HUDEP-2 (cell line): ENCODE measurements around the gene EXT2.

Source experiments
- DNase-seq, 76 experiments: peaks; one replicate each; lab custom pipeline; 2025; ENCODE audit not compliant: unreplicated experiment in 76 of 76; lab: John Stamatoyannopoulos, UW

EXT2 gene

GRCh38 chr11:44279483-44279882 lies 184.0 kb downstream of the EXT2 start:
- no peak for DNase-seq

GRCh38 chr11:44280257-44280656 lies 184.8 kb downstream of the EXT2 start:
- no peak for DNase-seq

- DNase-seq: no peak
Observed at GRCh38 chr11:44281151-44281550, 185.7 kb downstream of the EXT2 start.

- no peak for DNase-seq
Observed at GRCh38 chr11:44282620-44283019, 187.1 kb downstream of the EXT2 start.

GRCh38 chr11:44285756-44286155 lies 190.3 kb downstream of the EXT2 start:
- no peak for DNase-seq

GRCh38 chr11:44286268-44286880 lies 190.9 kb downstream of the EXT2 start:
- peak in 63 of 76 experiments; percentile 6 to 74 (median 32) for DNase-seq

- DNase-seq: no peak
Observed at GRCh38 chr11:44286911-44287310, 191.4 kb downstream of the EXT2 start.

GRCh38 chr11:44288133-44288526 lies 192.7 kb downstream of the EXT2 start:
- no peak for DNase-seq

GRCh38 chr11:44290208-44290607 lies 194.7 kb downstream of the EXT2 start:
- no peak for DNase-seq
